ENCODE data around the gene CACNA1E. TPM values are rescaled to one million over a fixed set of nuclear protein-coding genes. Genes with fewer than 3 reads are reported as not detected.

CACNA1E gene
- total RNA-seq, 1 donor from 2014 or later: not detected

GRCh38 chr1:181759481-181759880 is 276.2 kb downstream of the CACNA1E start:
- H3K9me3 Mint-ChIP-seq: no peaks in the 10 kb centered on the region
- intact Hi-C loops (cut with micrococcal nuclease): no loop called here
- no peaks in the 10 kb centered on the region for H3K4me1 Mint-ChIP-seq
- H3K27me3 Mint-ChIP-seq: peaks cover 5% of the 10 kb centered on the region
- DNase-seq: no peak
- no peak overlapping the region for H3K4me3 Mint-ChIP-seq
- H3K36me3 Mint-ChIP-seq (ENCODE audit: low read depth): no peaks in the 10 kb centered on the region
- no peak overlapping the region for H3K27ac Mint-ChIP-seq

GRCh38 chr1:181763736-181764135 is 280.4 kb downstream of the CACNA1E start:
- no peaks in the 10 kb centered on the region for H3K9me3 Mint-ChIP-seq
- intact Hi-C loops (cut with micrococcal nuclease): no loop called here
- no peaks in the 10 kb centered on the region for H3K36me3 Mint-ChIP-seq (ENCODE audit: low read depth)
- H3K4me1 Mint-ChIP-seq: peaks cover 3% of the 10 kb centered on the region
- no peak overlapping the region for H3K4me3 Mint-ChIP-seq
- DNase-seq: no peak
- peaks cover 5% of the 10 kb centered on the region for H3K27me3 Mint-ChIP-seq
- H3K27ac Mint-ChIP-seq: no peak overlapping the region

- Mint-ChIP-seq H3K4me1 (peaks cover 3% of the 10 kb centered on the region), H3K9me3 (no peaks in the 10 kb centered on the region), H3K36me3 (ENCODE audit: low read depth) (no peaks in the 10 kb centered on the region), H3K4me3 (no peak overlapping the region), H3K27ac (no peak overlapping the region), H3K27me3 (peaks cover 10% of the 10 kb centered on the region)
- no peak for DNase-seq
- intact Hi-C loops (cut with micrococcal nuclease): no loop called here
Observed at GRCh38 chr1:181765451-181766026, 282.2 kb downstream of the CACNA1E start.

- Mint-ChIP-seq H3K36me3 (ENCODE audit: low read depth) (no peaks in the 10 kb centered on the region), H3K9me3 (no peaks in the 10 kb centered on the region), H3K4me1 (peaks cover 3% of the 10 kb centered on the region), H3K27me3 (peaks cover 4% of the 10 kb centered on the region), H3K27ac (no peak overlapping the region), H3K4me3 (no peak overlapping the region)
- no peak for DNase-seq
- intact Hi-C loops (cut with micrococcal nuclease): no loop called here
Observed at GRCh38 chr1:181767001-181767708, 283.8 kb downstream of the CACNA1E start.

- Mint-ChIP-seq H3K27ac (no peak overlapping the region), H3K4me3 (no peak overlapping the region), H3K9me3 (no peaks in the 10 kb centered on the region)
Observed at GRCh38 chr1:181768211-181768929, 285.1 kb downstream of the CACNA1E start.

GRCh38 chr1:181768930-181769280 is 285.6 kb downstream of the CACNA1E start:
- Mint-ChIP-seq H3K36me3 (ENCODE audit: low read depth) (no peaks in the 10 kb centered on the region), H3K9me3 (no peaks in the 10 kb centered on the region), H3K27ac (no peak overlapping the region), H3K4me3 (no peak overlapping the region), H3K27me3 (peaks cover 4% of the 10 kb centered on the region), H3K4me1 (peaks cover 3% of the 10 kb centered on the region)
- DNase-seq: no peak
- intact Hi-C loops (cut with micrococcal nuclease): no loop called here

More at GRCh38 chr1:181768211-181768929, 285.1 kb downstream of the CACNA1E start:
- DNase-seq: no peak
- H3K36me3 Mint-ChIP-seq (ENCODE audit: low read depth): no peaks in the 10 kb centered on the region
- peaks cover 4% of the 10 kb centered on the region for H3K27me3 Mint-ChIP-seq
- H3K4me1 Mint-ChIP-seq: peaks cover 3% of the 10 kb centered on the region
- intact Hi-C loops (cut with micrococcal nuclease): no loop called here

- Mint-ChIP-seq H3K4me3 (no peak overlapping the region), H3K36me3 (ENCODE audit: low read depth) (no peaks in the 10 kb centered on the region), H3K9me3 (no peaks in the 10 kb centered on the region), H3K4me1 (peaks cover 3% of the 10 kb centered on the region), H3K27me3 (peaks cover 4% of the 10 kb centered on the region), H3K27ac (no peak overlapping the region)
- intact Hi-C loops (cut with micrococcal nuclease): no loop called here
- no peak for DNase-seq
Observed at GRCh38 chr1:181769846-181770245, 286.5 kb downstream of the CACNA1E start.

GRCh38 chr1:181772714-181773113 is 289.4 kb downstream of the CACNA1E start:
- H3K9me3 Mint-ChIP-seq: no peaks in the 10 kb centered on the region
- intact Hi-C loops (cut with micrococcal nuclease): no loop called here
- no peaks in the 10 kb centered on the region for H3K36me3 Mint-ChIP-seq (ENCODE audit: low read depth)
- peaks cover 3% of the 10 kb centered on the region for H3K4me1 Mint-ChIP-seq
- peaks cover 4% of the 10 kb centered on the region for H3K27me3 Mint-ChIP-seq
- no peak overlapping the region for H3K4me3 Mint-ChIP-seq
- no peak for DNase-seq
- no peak overlapping the region for H3K27ac Mint-ChIP-seq

GRCh38 chr1:181776044-181776443 is 292.7 kb downstream of the CACNA1E start:
- H3K27ac Mint-ChIP-seq: no peak overlapping the region
- H3K4me3 Mint-ChIP-seq: no peak overlapping the region
- no peak for DNase-seq
- H3K9me3 Mint-ChIP-seq: no peaks in the 10 kb centered on the region
- H3K36me3 Mint-ChIP-seq (ENCODE audit: low read depth): no peaks in the 10 kb centered on the region
- H3K27me3 Mint-ChIP-seq: no peaks in the 10 kb centered on the region
- intact Hi-C loops (cut with micrococcal nuclease): no loop called here
- H3K4me1 Mint-ChIP-seq: no peaks in the 10 kb centered on the region

GRCh38 chr1:181777286-181777685 is 294.0 kb downstream of the CACNA1E start:
- Mint-ChIP-seq H3K4me1 (no peaks in the 10 kb centered on the region), H3K9me3 (no peaks in the 10 kb centered on the region), H3K36me3 (ENCODE audit: low read depth) (no peaks in the 10 kb centered on the region), H3K4me3 (no peak overlapping the region), H3K27ac (no peak overlapping the region), H3K27me3 (no peaks in the 10 kb centered on the region)
- no peak for DNase-seq
- intact Hi-C loops (cut with micrococcal nuclease): no loop called here

GRCh38 chr1:181777812-181778211 is 294.5 kb downstream of the CACNA1E start:
- intact Hi-C loops (cut with micrococcal nuclease): no loop called here
- peaks cover under 1% of the 10 kb centered on the region for H3K27me3 Mint-ChIP-seq
- no peaks in the 10 kb centered on the region for H3K36me3 Mint-ChIP-seq (ENCODE audit: low read depth)
- H3K4me1 Mint-ChIP-seq: no peaks in the 10 kb centered on the region
- H3K4me3 Mint-ChIP-seq: no peak overlapping the region
- H3K9me3 Mint-ChIP-seq: no peaks in the 10 kb centered on the region
- H3K27ac Mint-ChIP-seq: no peak overlapping the region
- DNase-seq: no peak

GRCh38 chr1:181778640-181779260 is 295.4 kb downstream of the CACNA1E start:
- intact Hi-C loops (cut with micrococcal nuclease): no loop called here

GRCh38 chr1:181779343-181779742 is 296.0 kb downstream of the CACNA1E start:
- no peak for DNase-seq
- no peaks in the 10 kb centered on the region for H3K36me3 Mint-ChIP-seq (ENCODE audit: low read depth)
- no peaks in the 10 kb centered on the region for H3K9me3 Mint-ChIP-seq
- peaks cover 3% of the 10 kb centered on the region for H3K27me3 Mint-ChIP-seq
- intact Hi-C loops (cut with micrococcal nuclease): no loop called here
- H3K27ac Mint-ChIP-seq: no peak overlapping the region
- H3K4me3 Mint-ChIP-seq: no peak overlapping the region
- no peaks in the 10 kb centered on the region for H3K4me1 Mint-ChIP-seq

More at GRCh38 chr1:181778640-181779260, 295.4 kb downstream of the CACNA1E start:
- no peaks in the 10 kb centered on the region for H3K36me3 Mint-ChIP-seq (ENCODE audit: low read depth)
- no peaks in the 10 kb centered on the region for H3K9me3 Mint-ChIP-seq
- peaks cover 3% of the 10 kb centered on the region for H3K27me3 Mint-ChIP-seq
- no peak for DNase-seq
- H3K27ac Mint-ChIP-seq: no peak overlapping the region
- no peak overlapping the region for H3K4me3 Mint-ChIP-seq
- no peaks in the 10 kb centered on the region for H3K4me1 Mint-ChIP-seq

- Mint-ChIP-seq H3K9me3 (no peaks in the 10 kb centered on the region), H3K4me1 (no peaks in the 10 kb centered on the region), H3K36me3 (ENCODE audit: low read depth) (no peaks in the 10 kb centered on the region), H3K27ac (no peak overlapping the region), H3K27me3 (peaks cover 3% of the 10 kb centered on the region), H3K4me3 (no peak overlapping the region)
- no peak for DNase-seq
- intact Hi-C loops (cut with micrococcal nuclease): no loop called here
Observed at GRCh38 chr1:181783208-181783607, 299.9 kb downstream of the CACNA1E start.
